ENCODE measurements around the gene DYNC1H1.

DYNC1H1 gene

DNA sequence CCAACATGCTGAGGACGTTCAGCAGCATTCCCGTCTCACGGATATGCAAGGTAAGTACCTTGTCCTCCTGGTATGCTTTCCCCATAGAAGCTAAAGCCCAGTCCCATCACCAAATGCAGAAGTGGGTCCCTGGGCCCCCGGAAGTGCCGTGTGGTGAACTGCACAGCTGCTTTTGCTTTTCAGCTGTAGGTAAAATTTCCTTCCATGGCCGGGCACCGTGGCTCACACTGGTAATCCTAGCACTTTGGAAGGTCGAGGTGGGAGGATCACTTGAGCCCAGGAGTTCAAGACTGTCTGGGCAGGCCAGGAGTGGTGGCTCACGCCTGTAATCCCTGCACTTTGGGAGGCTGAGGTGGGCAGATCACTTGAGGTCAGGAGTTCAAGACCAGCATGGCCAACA lies 78.3 kb downstream of the DYNC1H1 start:
- no peak overlapping the region for H3K4me3 ChIP-seq (ENCODE audit: severe bottlenecking)
- H3K4me1 ChIP-seq (ENCODE audit: insufficient read depth, poor library complexity, severe bottlenecking) = no peaks in the 10 kb centered on the region
- H3K27ac ChIP-seq (ENCODE audit: poor library complexity, severe bottlenecking) = no peak overlapping the region
- no peaks in the 10 kb centered on the region for H3K27me3 ChIP-seq (ENCODE audit: insufficient read depth, poor library complexity, severe bottlenecking)
- no peaks in the 10 kb centered on the region for H3K9me3 ChIP-seq (ENCODE audit: severe bottlenecking)
- ATAC-seq (ENCODE audit: low read depth) (no peak), DNase-seq (ENCODE audit: low spot score) (no peak)
- TF ChIP-seq, protein P1, sequence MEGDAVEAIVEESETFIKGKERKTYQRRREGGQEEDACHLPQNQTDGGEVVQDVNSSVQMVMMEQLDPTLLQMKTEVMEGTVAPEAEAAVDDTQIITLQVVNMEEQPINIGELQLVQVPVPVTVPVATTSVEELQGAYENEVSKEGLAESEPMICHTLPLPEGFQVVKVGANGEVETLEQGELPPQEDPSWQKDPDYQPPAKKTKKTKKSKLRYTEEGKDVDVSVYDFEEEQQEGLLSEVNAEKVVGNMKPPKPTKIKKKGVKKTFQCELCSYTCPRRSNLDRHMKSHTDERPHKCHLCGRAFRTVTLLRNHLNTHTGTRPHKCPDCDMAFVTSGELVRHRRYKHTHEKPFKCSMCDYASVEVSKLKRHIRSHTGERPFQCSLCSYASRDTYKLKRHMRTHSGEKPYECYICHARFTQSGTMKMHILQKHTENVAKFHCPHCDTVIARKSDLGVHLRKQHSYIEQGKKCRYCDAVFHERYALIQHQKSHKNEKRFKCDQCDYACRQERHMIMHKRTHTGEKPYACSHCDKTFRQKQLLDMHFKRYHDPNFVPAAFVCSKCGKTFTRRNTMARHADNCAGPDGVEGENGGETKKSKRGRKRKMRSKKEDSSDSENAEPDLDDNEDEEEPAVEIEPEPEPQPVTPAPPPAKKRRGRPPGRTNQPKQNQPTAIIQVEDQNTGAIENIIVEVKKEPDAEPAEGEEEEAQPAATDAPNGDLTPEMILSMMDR (IDR thresholded peaks at IDR 0.05; ENCODE audit: poor library complexity, severe bottlenecking) = no peak
- peaks cover 98% of the 10 kb centered on the region for H3K36me3 ChIP-seq (ENCODE audit: low read depth)

DNA sequence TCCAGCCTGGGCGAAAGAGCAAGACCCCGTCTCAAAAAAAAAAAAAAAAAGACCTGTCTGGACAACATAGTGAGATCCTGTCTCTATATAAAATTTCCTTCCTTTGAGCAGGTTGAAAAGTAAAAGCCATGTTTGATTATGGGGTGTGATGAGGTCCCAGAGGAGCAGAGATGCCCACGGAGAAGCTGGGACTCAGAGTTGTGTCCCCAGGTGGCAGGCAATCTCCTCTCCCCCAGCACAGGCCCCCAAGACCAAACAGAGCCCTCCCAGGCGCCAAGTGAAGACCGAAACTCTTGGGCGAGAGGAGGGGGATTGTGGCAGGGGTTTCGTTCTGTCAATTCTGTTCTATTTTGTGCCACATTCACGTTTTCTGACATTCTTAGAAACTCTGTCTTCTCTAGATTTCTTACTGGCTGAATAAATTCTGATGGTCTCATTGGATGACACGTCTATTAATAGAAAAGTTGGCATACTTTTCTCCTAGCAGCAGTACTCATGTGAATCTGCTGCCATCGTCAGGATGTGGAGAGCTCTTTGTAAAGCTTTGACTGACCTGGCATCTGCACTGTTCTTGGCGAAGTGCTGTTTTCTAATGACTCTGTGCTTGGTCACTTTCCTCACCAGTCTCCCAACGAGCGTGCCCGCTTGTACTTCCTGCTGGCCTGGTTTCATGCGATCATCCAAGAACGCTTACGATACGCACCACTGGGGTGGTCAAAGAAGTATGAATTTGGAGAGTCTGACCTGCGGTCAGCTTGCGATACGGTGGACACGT lies 79.1 kb downstream of the DYNC1H1 start:
- H3K27ac ChIP-seq (ENCODE audit: poor library complexity, severe bottlenecking) = no peak overlapping the region

DNA sequence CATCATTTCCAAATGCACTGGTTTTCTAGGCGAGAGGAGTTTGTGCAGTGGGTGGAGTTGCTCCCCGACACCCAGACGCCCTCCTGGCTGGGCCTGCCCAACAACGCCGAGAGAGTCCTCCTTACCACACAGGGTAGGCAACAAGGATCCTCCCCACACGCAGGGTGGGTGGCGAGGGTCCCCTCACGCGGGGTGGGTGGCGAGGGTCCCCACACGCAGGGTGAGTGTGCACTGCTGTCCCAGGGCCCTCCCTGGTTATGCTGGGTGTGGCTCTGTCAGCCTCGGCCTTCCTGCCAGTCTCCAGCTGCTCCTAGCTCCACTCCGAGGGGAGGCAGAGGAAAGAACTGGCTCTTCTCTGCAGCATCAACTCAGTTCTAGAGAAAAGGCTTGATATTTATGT lies 80.2 kb downstream of the DYNC1H1 start:
- TF ChIP-seq, protein P1 (IDR thresholded peaks at IDR 0.05; ENCODE audit: poor library complexity, severe bottlenecking) = no peak
- no peak overlapping the region for H3K27ac ChIP-seq (ENCODE audit: poor library complexity, severe bottlenecking)
- no peaks in the 10 kb centered on the region for H3K27me3 ChIP-seq (ENCODE audit: insufficient read depth, poor library complexity, severe bottlenecking)
- H3K4me1 ChIP-seq (ENCODE audit: insufficient read depth, poor library complexity, severe bottlenecking) = no peaks in the 10 kb centered on the region
- no peak overlapping the region for H3K4me3 ChIP-seq (ENCODE audit: severe bottlenecking)
- H3K9me3 ChIP-seq (ENCODE audit: severe bottlenecking) = no peaks in the 10 kb centered on the region
- peaks cover 98% of the 10 kb centered on the region for H3K36me3 ChIP-seq (ENCODE audit: low read depth)
- no peak for DNase-seq (ENCODE audit: low spot score)
- no peak for ATAC-seq (ENCODE audit: low read depth)

More for the DNA sequence above, 79.1 kb downstream of the DYNC1H1 start:
- Histone ChIP-seq H3K4me3 (ENCODE audit: severe bottlenecking) (no peak overlapping the region), H3K9me3 (ENCODE audit: severe bottlenecking) (no peaks in the 10 kb centered on the region), H3K4me1 (ENCODE audit: insufficient read depth, poor library complexity, severe bottlenecking) (no peaks in the 10 kb centered on the region), H3K27me3 (ENCODE audit: insufficient read depth, poor library complexity, severe bottlenecking) (no peaks in the 10 kb centered on the region), H3K36me3 (ENCODE audit: low read depth) (peaks cover 98% of the 10 kb centered on the region)
- TF ChIP-seq, protein P1 (IDR thresholded peaks at IDR 0.05; ENCODE audit: poor library complexity, severe bottlenecking) = no peak
- DNase-seq (ENCODE audit: low spot score) (no peak), ATAC-seq (ENCODE audit: low read depth) (no peak)

DNA sequence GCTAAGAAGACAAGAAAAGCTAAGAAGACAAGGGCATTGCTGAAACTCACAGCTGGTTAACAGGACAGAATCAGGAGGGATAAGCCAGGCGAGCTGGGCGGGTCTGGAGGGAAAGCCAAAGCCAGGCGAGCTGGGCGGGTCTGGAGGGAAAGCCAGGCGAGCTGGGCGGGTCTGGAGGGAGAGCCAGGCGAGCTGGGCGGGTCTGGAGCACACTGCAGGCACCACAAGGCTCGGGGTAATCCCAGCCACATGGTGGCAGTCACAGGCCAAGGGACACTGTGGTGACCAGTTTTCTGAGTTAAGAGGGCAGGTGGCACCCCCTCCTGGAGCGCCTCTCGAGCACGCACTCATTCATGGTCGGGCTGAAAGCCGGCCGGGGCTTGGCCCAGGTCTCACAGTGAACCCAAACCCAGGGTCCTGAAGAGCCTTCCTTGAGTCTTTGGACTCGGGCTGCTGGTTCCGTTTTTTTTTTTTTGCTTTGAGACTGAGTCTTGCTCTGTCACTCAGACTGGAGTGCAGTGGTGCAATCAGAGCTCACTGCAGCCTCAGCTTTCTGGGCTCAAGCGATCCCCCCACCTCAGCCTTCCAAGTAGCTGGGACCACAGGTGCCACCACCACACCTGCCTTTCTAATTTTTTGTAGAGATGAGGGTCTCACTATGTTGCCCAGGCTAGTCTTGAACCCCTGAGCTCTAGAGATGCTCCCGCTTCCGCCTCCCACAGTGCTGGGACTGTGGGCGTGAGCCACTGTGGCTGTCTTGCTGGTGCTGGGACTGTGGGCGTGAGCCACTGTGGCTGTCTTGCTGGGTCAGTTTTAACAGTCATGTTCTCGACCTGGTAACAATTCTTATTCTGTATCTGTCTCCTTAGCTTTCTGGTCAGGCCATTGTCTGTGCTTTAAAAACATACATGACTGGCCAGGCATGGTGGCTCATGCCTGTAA lies 82.2 kb downstream of the DYNC1H1 start:
- Histone ChIP-seq H3K27me3 (ENCODE audit: insufficient read depth, poor library complexity, severe bottlenecking) (no peaks in the 10 kb centered on the region), H3K27ac (ENCODE audit: poor library complexity, severe bottlenecking) (no peak overlapping the region), H3K9me3 (ENCODE audit: severe bottlenecking) (no peaks in the 10 kb centered on the region), H3K4me3 (ENCODE audit: severe bottlenecking) (no peak overlapping the region), H3K4me1 (ENCODE audit: insufficient read depth, poor library complexity, severe bottlenecking) (no peaks in the 10 kb centered on the region), H3K36me3 (ENCODE audit: low read depth) (peaks cover 98% of the 10 kb centered on the region)
- ATAC-seq (ENCODE audit: low read depth) (peak; percentile 59), DNase-seq (ENCODE audit: low spot score) (no peak)
- TF ChIP-seq, protein P1 (IDR thresholded peaks at IDR 0.05; ENCODE audit: poor library complexity, severe bottlenecking) = peak; percentile 39

All from RWPE2 (cell line).